RPMI8226 (cell line): ENCODE data around the gene HIPK2.

Experiments used
- DNase-seq: peaks from one replicate; pipeline ENCODE4 v3.0.0-alpha.2; 2015

HIPK2 gene

GRCh38 chr7:139525750-139526149 lies 252.0 kb downstream of the HIPK2 start:
- no peak for DNase-seq

GRCh38 chr7:139525239-139525638 lies 252.6 kb downstream of the HIPK2 start:
- DNase-seq = no peak

GRCh38 chr7:139523968-139524815 lies 253.6 kb downstream of the HIPK2 start:
- no peak for DNase-seq

GRCh38 chr7:139523199-139523941 lies 254.4 kb downstream of the HIPK2 start, which contains the start of gene CLEC2L:
Gene CLEC2L, plus strand, starts transcription at chr7:139523685. Its CDS starts 243 bp downstream, at chr7:139523928.
- DNase-seq = no peak

GRCh38 chr7:139522830-139523198 lies 255.0 kb downstream of the HIPK2 start:
- no peak for DNase-seq

- DNase-seq = no peak
These were observed 256.4 kb downstream of the HIPK2 start for GRCh38 chr7:139521439-139521838.

- no peak for DNase-seq
These were observed 262.5 kb downstream of the HIPK2 start for GRCh38 chr7:139515266-139515665.
